Measurements from ENCODE around the gene FAM149A. TPM values are rescaled to one million over a fixed set of nuclear protein-coding genes. Genes with fewer than 3 reads are reported as not detected.

Gene FAM149A
- total and polyA plus RNA-seq, 2 donors (not counting 1 experiment from before 2014, with no cell fraction given) = 5.6 to 9.4 TPM

DNA sequence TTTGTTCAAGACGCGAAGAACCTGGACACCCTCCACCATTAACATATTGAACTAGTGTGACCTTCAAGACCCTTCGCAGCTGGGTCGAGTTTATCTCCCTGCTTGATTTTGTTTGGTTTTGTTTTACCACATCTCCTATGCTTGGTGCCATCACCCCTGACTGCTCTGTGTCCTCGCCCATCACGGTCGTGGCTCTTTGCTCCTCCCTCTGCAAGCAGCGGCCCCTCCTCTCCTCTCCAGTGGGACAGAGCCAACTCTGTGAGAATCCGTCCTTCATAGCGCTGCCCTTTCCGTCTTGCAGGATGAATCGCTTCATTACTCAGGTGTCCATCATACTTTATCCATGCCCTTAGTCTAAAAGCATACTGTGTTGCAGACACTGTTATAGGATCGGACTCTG lies 9.1 kb upstream of the FAM149A start:
- no peaks in the 10 kb centered on the region for H4K20me1 ChIP-seq (ENCODE audit: control insufficient read depth, extremely low read depth, insufficient read depth, low read length)
- TF ChIP-seq, protein P1, sequence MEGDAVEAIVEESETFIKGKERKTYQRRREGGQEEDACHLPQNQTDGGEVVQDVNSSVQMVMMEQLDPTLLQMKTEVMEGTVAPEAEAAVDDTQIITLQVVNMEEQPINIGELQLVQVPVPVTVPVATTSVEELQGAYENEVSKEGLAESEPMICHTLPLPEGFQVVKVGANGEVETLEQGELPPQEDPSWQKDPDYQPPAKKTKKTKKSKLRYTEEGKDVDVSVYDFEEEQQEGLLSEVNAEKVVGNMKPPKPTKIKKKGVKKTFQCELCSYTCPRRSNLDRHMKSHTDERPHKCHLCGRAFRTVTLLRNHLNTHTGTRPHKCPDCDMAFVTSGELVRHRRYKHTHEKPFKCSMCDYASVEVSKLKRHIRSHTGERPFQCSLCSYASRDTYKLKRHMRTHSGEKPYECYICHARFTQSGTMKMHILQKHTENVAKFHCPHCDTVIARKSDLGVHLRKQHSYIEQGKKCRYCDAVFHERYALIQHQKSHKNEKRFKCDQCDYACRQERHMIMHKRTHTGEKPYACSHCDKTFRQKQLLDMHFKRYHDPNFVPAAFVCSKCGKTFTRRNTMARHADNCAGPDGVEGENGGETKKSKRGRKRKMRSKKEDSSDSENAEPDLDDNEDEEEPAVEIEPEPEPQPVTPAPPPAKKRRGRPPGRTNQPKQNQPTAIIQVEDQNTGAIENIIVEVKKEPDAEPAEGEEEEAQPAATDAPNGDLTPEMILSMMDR (conservative IDR thresholded peaks at IDR 0.05 in 1 of 2, IDR thresholded peaks at IDR 0.05 in 1 of 2; ENCODE audit: low read depth in 1 of 2, low read length in 2 of 2) = no peak
- TF ChIP-seq EZH2 (IDR thresholded peaks at IDR 0.05; ENCODE audit: low read length, missing control alignments) = no peak
- no peaks in the 10 kb centered on the region for H3K36me3 ChIP-seq (ENCODE audit: control insufficient read depth, insufficient read depth, low read length)
- H3K9me3 ChIP-seq (ENCODE audit: control insufficient read depth, insufficient read depth, low read depth, low read length) = no peaks in the 10 kb centered on the region
- no peak overlapping the region for H3K4me3 ChIP-seq (replicated peaks in 1 of 4; ENCODE audit: control extremely low read depth in 1 of 4, insufficient read depth in 1 of 4, low read depth in 3 of 4, low read length in 4 of 4)
- no peaks in the 10 kb centered on the region for H3K79me2 ChIP-seq (ENCODE audit: control insufficient read depth, insufficient read depth, low read length)
- no peak overlapping the region for H2AFZ ChIP-seq (ENCODE audit: low read length)
- H3K27me3 ChIP-seq (ENCODE audit: control insufficient read depth, insufficient read depth, low read length) = no peaks in the 10 kb centered on the region
- no peaks in the 10 kb centered on the region for H3K4me1 ChIP-seq (ENCODE audit: control insufficient read depth, extremely low read depth, insufficient read depth, low read length)
- DNase-seq (ENCODE audit: low read depth in 2 of 2) = no peak
- no peak overlapping the region for H3K27ac ChIP-seq (ENCODE audit: insufficient read depth, low read length)
- no peak overlapping the region for H3K4me2 ChIP-seq (ENCODE audit: extremely low read depth, insufficient read depth, low read length)
- H3K9ac ChIP-seq (ENCODE audit: insufficient read depth, low read length) = no peak overlapping the region

DNA sequence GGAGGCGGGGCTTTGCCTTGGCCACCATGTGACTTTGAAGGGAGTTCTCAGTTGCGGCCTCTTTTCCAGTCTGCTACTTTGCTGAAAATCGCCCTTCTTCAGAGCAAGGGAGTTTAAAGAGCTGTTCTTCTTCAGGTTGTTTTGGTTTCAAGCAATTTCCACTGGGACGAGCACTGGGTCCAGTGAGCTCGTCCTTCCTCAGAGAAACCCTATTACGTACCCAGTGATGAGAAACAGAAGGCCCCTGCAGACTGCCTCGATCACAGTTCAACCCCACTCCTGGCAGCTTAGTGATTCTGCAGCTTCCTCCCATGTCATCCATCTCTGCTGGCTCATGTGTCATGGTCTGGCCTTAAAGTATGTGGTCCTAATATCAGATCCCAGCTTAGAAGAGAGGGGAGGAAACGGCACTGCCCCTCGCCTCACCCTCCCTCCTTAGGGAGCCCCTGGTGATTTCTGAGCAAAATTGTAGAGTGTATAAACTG lies 7.8 kb upstream of the FAM149A start:
- no peaks in the 10 kb centered on the region for H3K36me3 ChIP-seq (ENCODE audit: control insufficient read depth, insufficient read depth, low read length)
- no peaks in the 10 kb centered on the region for H3K79me2 ChIP-seq (ENCODE audit: control insufficient read depth, insufficient read depth, low read length)
- no peaks in the 10 kb centered on the region for H3K27me3 ChIP-seq (ENCODE audit: control insufficient read depth, insufficient read depth, low read length)

DNA sequence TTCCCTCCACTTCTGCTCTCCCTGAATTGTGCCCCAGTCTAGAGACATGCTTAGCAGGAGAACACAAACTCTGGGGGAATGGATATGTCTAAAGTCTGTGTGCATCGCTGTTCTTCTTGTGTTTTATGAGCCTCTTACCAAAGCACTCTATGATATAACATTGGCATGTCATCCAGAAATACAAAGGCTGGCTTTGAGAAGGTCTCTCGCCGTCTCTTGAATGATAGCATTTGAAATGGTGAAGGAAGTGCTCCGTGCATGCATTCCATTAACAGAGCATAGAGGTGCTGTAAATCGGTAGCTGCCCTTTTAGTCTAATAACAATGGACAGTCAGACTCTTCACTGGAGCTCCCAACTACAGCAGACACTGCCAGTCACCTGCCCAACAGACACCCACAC lies 7.1 kb upstream of the FAM149A start:
- no peak for DNase-seq (ENCODE audit: low read depth in 2 of 2)
- H4K20me1 ChIP-seq (ENCODE audit: control insufficient read depth, extremely low read depth, insufficient read depth, low read length) = no peaks in the 10 kb centered on the region
- TF ChIP-seq EZH2 (IDR thresholded peaks at IDR 0.05; ENCODE audit: low read length, missing control alignments) = no peak
- TF ChIP-seq, protein P1 (conservative IDR thresholded peaks at IDR 0.05 in 1 of 2, IDR thresholded peaks at IDR 0.05 in 1 of 2; ENCODE audit: low read depth in 1 of 2, low read length in 2 of 2) = no peak
- H3K79me2 ChIP-seq (ENCODE audit: control insufficient read depth, insufficient read depth, low read length) = no peaks in the 10 kb centered on the region
- H2AFZ ChIP-seq (ENCODE audit: low read length) = no peak overlapping the region
- H3K4me1 ChIP-seq (ENCODE audit: control insufficient read depth, extremely low read depth, insufficient read depth, low read length) = no peaks in the 10 kb centered on the region
- H3K27me3 ChIP-seq (ENCODE audit: control insufficient read depth, insufficient read depth, low read length) = no peaks in the 10 kb centered on the region
- no peak overlapping the region for H3K4me3 ChIP-seq (replicated peaks in 1 of 4; ENCODE audit: control extremely low read depth in 1 of 4, insufficient read depth in 1 of 4, low read depth in 3 of 4, low read length in 4 of 4)
- no peak overlapping the region for H3K4me2 ChIP-seq (ENCODE audit: extremely low read depth, insufficient read depth, low read length)
- H3K9ac ChIP-seq (ENCODE audit: insufficient read depth, low read length) = no peak overlapping the region
- no peak overlapping the region for H3K27ac ChIP-seq (ENCODE audit: insufficient read depth, low read length)
- no peaks in the 10 kb centered on the region for H3K9me3 ChIP-seq (ENCODE audit: control insufficient read depth, insufficient read depth, low read depth, low read length)
- no peaks in the 10 kb centered on the region for H3K36me3 ChIP-seq (ENCODE audit: control insufficient read depth, insufficient read depth, low read length)

More for the DNA sequence above, 7.8 kb upstream of the FAM149A start:
- Histone ChIP-seq H3K9me3 (ENCODE audit: control insufficient read depth, insufficient read depth, low read depth, low read length) (no peaks in the 10 kb centered on the region), H3K4me2 (ENCODE audit: extremely low read depth, insufficient read depth, low read length) (no peak overlapping the region), H4K20me1 (ENCODE audit: control insufficient read depth, extremely low read depth, insufficient read depth, low read length) (no peaks in the 10 kb centered on the region), H3K9ac (ENCODE audit: insufficient read depth, low read length) (no peak overlapping the region), H3K4me1 (ENCODE audit: control insufficient read depth, extremely low read depth, insufficient read depth, low read length) (no peaks in the 10 kb centered on the region), H3K27ac (ENCODE audit: insufficient read depth, low read length) (no peak overlapping the region), H3K4me3 (replicated peaks in 1 of 4; ENCODE audit: control extremely low read depth in 1 of 4, insufficient read depth in 1 of 4, low read depth in 3 of 4, low read length in 4 of 4) (no peak overlapping the region), H2AFZ (ENCODE audit: low read length) (no peak overlapping the region)
- TF ChIP-seq, protein P1 (conservative IDR thresholded peaks at IDR 0.05 in 1 of 2, IDR thresholded peaks at IDR 0.05 in 1 of 2; ENCODE audit: low read depth in 1 of 2, low read length in 2 of 2) = no peak
- TF ChIP-seq EZH2 (IDR thresholded peaks at IDR 0.05; ENCODE audit: low read length, missing control alignments) = no peak
- DNase-seq (ENCODE audit: low read depth in 2 of 2) = no peak
